ENCODE measurements around the gene BZW1.

- no peak for TF ChIP-seq POLR2A (IDR thresholded peaks at IDR 0.05; ENCODE audit: low read depth, low read length)
- TF ChIP-seq POLR2AphosphoS5 (IDR thresholded peaks at IDR 0.05; ENCODE audit: low read depth, low read length): no peak
- TF ChIP-seq TAF1 (IDR thresholded peaks at IDR 0.05; ENCODE audit: low read depth, low read length): no peak
Observed at GRCh38 chr2:200809506-200810251, 2.0 kb upstream of the BZW1 start.

Measured in GM12891 (cell line).